ENCODE measurements around the gene NCKAP5. TPM values are rescaled to one million over a fixed set of nuclear protein-coding genes. Genes with fewer than 3 reads are reported as not detected.

NCKAP5 gene
- total RNA-seq, 2 donors from 2014 or later = not detected

- no peaks in the 10 kb centered on the region for H3K4me1 Mint-ChIP-seq (ENCODE audit: low read depth)
- H3K27ac Mint-ChIP-seq = no peak overlapping the region
- H3K4me3 Mint-ChIP-seq = no peak overlapping the region
- H3K36me3 Mint-ChIP-seq (ENCODE audit: insufficient read depth in 2 of 2) = no peaks in the 10 kb centered on the region
- DNase-seq (no peak), ATAC-seq (replicated peaks in 1 of 2) (no peak)
- no peaks in the 10 kb centered on the region for H3K27me3 Mint-ChIP-seq (ENCODE audit: low read depth)
- H3K9me3 Mint-ChIP-seq = no peaks in the 10 kb centered on the region
These were observed 56.1 kb downstream of the NCKAP5 start for GRCh38 chr2:133512121-133512520.

- DNase-seq (no peak), ATAC-seq (replicated peaks in 1 of 2) (no peak)
- H3K36me3 Mint-ChIP-seq (ENCODE audit: insufficient read depth in 2 of 2) = no peaks in the 10 kb centered on the region
- H3K9me3 Mint-ChIP-seq = no peaks in the 10 kb centered on the region
- H3K4me3 Mint-ChIP-seq = no peak overlapping the region
- no peaks in the 10 kb centered on the region for H3K4me1 Mint-ChIP-seq (ENCODE audit: low read depth)
- H3K27ac Mint-ChIP-seq = no peak overlapping the region
- H3K27me3 Mint-ChIP-seq (ENCODE audit: low read depth) = no peaks in the 10 kb centered on the region
These were observed 56.6 kb downstream of the NCKAP5 start for GRCh38 chr2:133511679-133512078.

GRCh38 chr2:133509777-133510176 lies 58.5 kb downstream of the NCKAP5 start:
- Mint-ChIP-seq H3K27me3 (ENCODE audit: low read depth) (no peaks in the 10 kb centered on the region), H3K27ac (no peak overlapping the region), H3K4me1 (ENCODE audit: low read depth) (no peaks in the 10 kb centered on the region), H3K4me3 (no peak overlapping the region), H3K36me3 (ENCODE audit: insufficient read depth in 2 of 2) (no peaks in the 10 kb centered on the region), H3K9me3 (no peaks in the 10 kb centered on the region)
- DNase-seq (no peak), ATAC-seq (replicated peaks in 1 of 2) (no peak)

GRCh38 chr2:133508546-133509165 lies 59.6 kb downstream of the NCKAP5 start:
- Mint-ChIP-seq H3K4me3 (no peak overlapping the region), H3K4me1 (ENCODE audit: low read depth) (no peaks in the 10 kb centered on the region), H3K27me3 (ENCODE audit: low read depth) (no peaks in the 10 kb centered on the region), H3K36me3 (ENCODE audit: insufficient read depth in 2 of 2) (no peaks in the 10 kb centered on the region), H3K27ac (no peak overlapping the region), H3K9me3 (no peaks in the 10 kb centered on the region)
- ATAC-seq (replicated peaks in 1 of 2) (no peak), DNase-seq (no peak)

- Mint-ChIP-seq H3K27me3 (ENCODE audit: low read depth) (no peaks in the 10 kb centered on the region), H3K9me3 (no peaks in the 10 kb centered on the region), H3K36me3 (ENCODE audit: insufficient read depth in 2 of 2) (no peaks in the 10 kb centered on the region), H3K4me3 (no peak overlapping the region), H3K27ac (no peak overlapping the region), H3K4me1 (ENCODE audit: low read depth) (no peaks in the 10 kb centered on the region)
- ATAC-seq (replicated peaks in 1 of 2) (no peak), DNase-seq (no peak)
These were observed 61.3 kb downstream of the NCKAP5 start for GRCh38 chr2:133506996-133507395.

GRCh38 chr2:133504566-133505505 lies 63.4 kb downstream of the NCKAP5 start:
- Mint-ChIP-seq H3K4me1 (ENCODE audit: low read depth) (no peaks in the 10 kb centered on the region), H3K9me3 (no peaks in the 10 kb centered on the region), H3K27me3 (ENCODE audit: low read depth) (no peaks in the 10 kb centered on the region), H3K27ac (no peak overlapping the region), H3K36me3 (ENCODE audit: insufficient read depth in 2 of 2) (no peaks in the 10 kb centered on the region), H3K4me3 (no peak overlapping the region)
- ATAC-seq (replicated peaks in 1 of 2) (no peak), DNase-seq (no peak)

GRCh38 chr2:133503927-133504326 lies 64.3 kb downstream of the NCKAP5 start:
- no peak for ATAC-seq (replicated peaks in 1 of 2)
- DNase-seq = no peak
- H3K9me3 Mint-ChIP-seq = no peaks in the 10 kb centered on the region
- no peaks in the 10 kb centered on the region for H3K36me3 Mint-ChIP-seq (ENCODE audit: insufficient read depth in 2 of 2)
- H3K4me3 Mint-ChIP-seq = no peak overlapping the region
- no peaks in the 10 kb centered on the region for H3K4me1 Mint-ChIP-seq (ENCODE audit: low read depth)
- H3K27ac Mint-ChIP-seq = no peak overlapping the region
- no peaks in the 10 kb centered on the region for H3K27me3 Mint-ChIP-seq (ENCODE audit: low read depth)

GRCh38 chr2:133503323-133503722 lies 64.9 kb downstream of the NCKAP5 start:
- Mint-ChIP-seq H3K27me3 (ENCODE audit: low read depth) (no peaks in the 10 kb centered on the region), H3K36me3 (ENCODE audit: insufficient read depth in 2 of 2) (no peaks in the 10 kb centered on the region), H3K4me3 (no peak overlapping the region), H3K27ac (no peak overlapping the region), H3K4me1 (ENCODE audit: low read depth) (no peaks in the 10 kb centered on the region), H3K9me3 (no peaks in the 10 kb centered on the region)
- DNase-seq = no peak
- no peak for ATAC-seq (replicated peaks in 1 of 2)

GRCh38 chr2:133502678-133503077 lies 65.6 kb downstream of the NCKAP5 start:
- ATAC-seq (replicated peaks in 1 of 2) (no peak), DNase-seq (no peak)
- Mint-ChIP-seq H3K4me1 (ENCODE audit: low read depth) (no peaks in the 10 kb centered on the region), H3K4me3 (no peak overlapping the region), H3K9me3 (no peaks in the 10 kb centered on the region), H3K36me3 (ENCODE audit: insufficient read depth in 2 of 2) (no peaks in the 10 kb centered on the region), H3K27ac (no peak overlapping the region), H3K27me3 (ENCODE audit: low read depth) (no peaks in the 10 kb centered on the region)

- H3K27ac Mint-ChIP-seq = no peak overlapping the region
- no peaks in the 10 kb centered on the region for H3K36me3 Mint-ChIP-seq (ENCODE audit: insufficient read depth in 2 of 2)
- H3K4me3 Mint-ChIP-seq = no peak overlapping the region
- DNase-seq (no peak), ATAC-seq (replicated peaks in 1 of 2) (no peak)
- H3K4me1 Mint-ChIP-seq (ENCODE audit: low read depth) = no peaks in the 10 kb centered on the region
- H3K27me3 Mint-ChIP-seq (ENCODE audit: low read depth) = no peaks in the 10 kb centered on the region
- H3K9me3 Mint-ChIP-seq = no peaks in the 10 kb centered on the region
These were observed 67.3 kb downstream of the NCKAP5 start for GRCh38 chr2:133500917-133501316.

GRCh38 chr2:133498662-133499585 lies 69.3 kb downstream of the NCKAP5 start:
- H3K36me3 Mint-ChIP-seq (ENCODE audit: insufficient read depth in 2 of 2) = no peaks in the 10 kb centered on the region
- no peaks in the 10 kb centered on the region for H3K9me3 Mint-ChIP-seq
- no peak overlapping the region for H3K4me3 Mint-ChIP-seq
- H3K27me3 Mint-ChIP-seq (ENCODE audit: low read depth) = no peaks in the 10 kb centered on the region
- no peaks in the 10 kb centered on the region for H3K4me1 Mint-ChIP-seq (ENCODE audit: low read depth)
- H3K27ac Mint-ChIP-seq = no peak overlapping the region
- DNase-seq (no peak), ATAC-seq (replicated peaks in 1 of 2) (no peak)

- Mint-ChIP-seq H3K36me3 (ENCODE audit: insufficient read depth in 2 of 2) (no peaks in the 10 kb centered on the region), H3K27me3 (ENCODE audit: low read depth) (no peaks in the 10 kb centered on the region), H3K9me3 (no peaks in the 10 kb centered on the region), H3K4me1 (ENCODE audit: low read depth) (no peaks in the 10 kb centered on the region), H3K4me3 (no peak overlapping the region), H3K27ac (no peak overlapping the region)
- DNase-seq = no peak
- no peak for ATAC-seq (replicated peaks in 1 of 2)
These were observed 70.2 kb downstream of the NCKAP5 start for GRCh38 chr2:133497951-133498565.

Data from activated T-cell treated with anti-CD3 and anti-CD28 coated beads, Interleukin-2, amount 50 U/mL, for 72 hours (primary cell).